Gastroesophageal sphincter (tissue), 3 donors: ENCODE results near the gene POLE3.

Experiments used
- CTCF ChIP-seq, 4 experiments: fragments of 200-600 bp in 2 of 4; fragments of 450-650 bp in 2 of 4; sonication (generic) in 1 of 4; IDR thresholded peaks; one replicate each; pipeline ENCODE4 v1.5.1; 2017 to 2019; ENCODE audit warnings: antibody characterized with exemption in 4 of 4, mild to moderate bottlenecking in 2 of 4, moderate library complexity in 2 of 4
- EP300 ChIP-seq: sonication (generic); formaldehyde crosslinking; IDR thresholded peaks from one replicate; pipeline ENCODE4 v1.6.1; 2017; ENCODE audit warnings: antibody characterized with exemption, mild to moderate bottlenecking
- POLR2A ChIP-seq, 2 donors: fragments of 450-650 bp; IDR thresholded peaks; one replicate each; pipeline ENCODE4 v1.6.1; 2017; ENCODE audit warnings: antibody characterized with exemption in 2 of 2, mild to moderate bottlenecking in 2 of 2, moderate library complexity in 1 of 2
- POLR2AphosphoS5 ChIP-seq: sonication (generic); formaldehyde crosslinking; IDR thresholded peaks from one replicate; pipeline ENCODE4 v1.6.1; 2017; ENCODE audit warnings: antibody characterized with exemption

- no peak for TF ChIP-seq CTCF (IDR thresholded peaks at IDR 0.05)
- TF ChIP-seq POLR2A (IDR thresholded peaks at IDR 0.05), result no peak
- no peak for TF ChIP-seq POLR2AphosphoS5
- no peak for TF ChIP-seq EP300
Measured at GRCh38 chr9:113409883-113410206, 630 bp downstream of the POLE3 start.
